GM23248 (cell line): Measurements from ENCODE around the gene RNF144B. TPM values are rescaled to one million over a fixed set of nuclear protein-coding genes. Genes with fewer than 3 reads are reported as not detected.

Source experiments
- DNase-seq: peaks from one replicate; pipeline ENCODE4 v3.0.0-alpha.2; 2015
- H2AFZ ChIP-seq: fragments of 200-600 bp; sonication (generic); 2 replicates; pipeline ENCODE4 v1.6.1; 2016; ENCODE audit warnings: antibody characterized with exemption
- H3F3A ChIP-seq: fragments of 200-600 bp; sonication (generic); 2 replicates; pipeline ENCODE4 v1.6.1; 2016; ENCODE audit warnings: mild to moderate bottlenecking, antibody characterized with exemption, mixed run types; ENCODE audit not compliant: insufficient read depth
- H3K27ac ChIP-seq: fragments of 200-600 bp; sonication (generic); 2 replicates; pipeline ENCODE4 v1.5.1; 2016; ENCODE audit warnings: mild to moderate bottlenecking
- H3K27me3 ChIP-seq: fragments of 200-600 bp; sonication (generic); replicated peaks from 2 replicates; pipeline ENCODE4 v1.6.1; 2016; ENCODE audit warnings: mild to moderate bottlenecking; ENCODE audit not compliant: insufficient read depth
- H3K36me3 ChIP-seq: fragments of 200-600 bp; sonication (generic); 2 replicates; pipeline ENCODE4 v1.6.1; 2016; ENCODE audit warnings: low read depth, mild to moderate bottlenecking
- H3K4me1 ChIP-seq: fragments of 200-600 bp; sonication (generic); 2 replicates; pipeline ENCODE4 v1.6.1; 2016; ENCODE audit warnings: mild to moderate bottlenecking; ENCODE audit not compliant: insufficient read depth
- H3K4me2 ChIP-seq: fragments of 200-600 bp; sonication (generic); one replicate; pipeline ENCODE4 v1.6.1; 2016; ENCODE audit warnings: mild to moderate bottlenecking; ENCODE audit not compliant: unreplicated experiment
- H3K4me3 ChIP-seq: fragments of 200-600 bp; sonication (generic); 2 replicates; pipeline ENCODE4 v1.5.1; 2016; ENCODE audit warnings: mild to moderate bottlenecking
- H3K79me2 ChIP-seq: fragments of 200-600 bp; sonication (generic); 2 replicates; pipeline ENCODE4 v1.6.1; 2016; ENCODE audit warnings: mild to moderate bottlenecking; ENCODE audit not compliant: insufficient read depth
- H3K9ac ChIP-seq: fragments of 200-600 bp; sonication (generic); 2 replicates; pipeline ENCODE4 v1.6.1; 2016; ENCODE audit warnings: mild to moderate bottlenecking
- H3K9me2 ChIP-seq: fragments of 200-600 bp; sonication (generic); 2 replicates; pipeline ENCODE4 v1.6.1; 2016; ENCODE audit warnings: mixed run types, mild to moderate bottlenecking, moderate library complexity; ENCODE audit not compliant: insufficient read depth
- H3K9me3 ChIP-seq: fragments of 200-600 bp; sonication (generic); one replicate; pipeline ENCODE4 v1.6.1; 2017; ENCODE audit warnings: low read depth
- H4K20me1 ChIP-seq: fragments of 200-600 bp; sonication (generic); 2 replicates; pipeline ENCODE4 v1.6.0; 2016; ENCODE audit not compliant: insufficient read depth
- EZH2 ChIP-seq: fragments of 200-600 bp; sonication (generic); IDR thresholded peaks from 2 replicates; pipeline ENCODE4 v1.6.1; 2018; ENCODE audit warnings: antibody characterized with exemption, mild to moderate bottlenecking; ENCODE audit not compliant: insufficient read depth, poor library complexity, severe bottlenecking
- EZH2phosphoT487 ChIP-seq: fragments of 200-600 bp; sonication (generic); IDR thresholded peaks from 2 replicates; pipeline ENCODE4 v1.6.1; 2018; ENCODE audit warnings: antibody characterized with exemption, moderate library complexity, mild to moderate bottlenecking, low read depth; ENCODE audit not compliant: insufficient read depth
- WGBS, 2 experiments: methylation state at CpG; one replicate each; pipeline ENCODE4 v1.1.6; 2015 to 2017; ENCODE audit warnings: low lambda C conversion rate in 2 of 2, low coverage in 1 of 2; ENCODE audit errors: missing lambda C conversion rate in 2 of 2; 5-methylcytosine and 5-hydroxymethylcytosine counted together
- in situ Hi-C: fragments of 300-500 bp; cut with MboI; formaldehyde crosslinking; loops from 2 replicates; pipeline ENCODE4 v1.15.0; 2020
- polyA plus RNA-seq: library from polyadenylated mRNA; unstranded; fragments of >200 nt; fragmentation: Nextera tagmentation; extraction: Ambion mirVana; gene quantifications from 2 replicates; pipeline ENCODE4 v1.2.1, GENCODE V29; 2016
- total RNA-seq: library from RNA; depleted of rRNA; stranded (reverse); fragments of >200 nt; shearing (Covaris generic); gene quantifications from 2 replicates; pipeline ENCODE4 v1.2.3, GENCODE V29; 2014

The RNF144B gene
- total and polyA plus RNA-seq, 2 experiments from 2014 or later, result 2.6 to 3.5 TPM

- Histone ChIP-seq H3K4me3 (no peak overlapping the region), H3F3A (peaks cover 12% of the 10 kb centered on the region; the same call in 1 of the 2 replicates), H3K9ac (no peak overlapping the region), H3K27ac (no peak overlapping the region), H3K4me2 (no peak overlapping the region), H3K9me2 (no peaks in the 10 kb centered on the region), H4K20me1 (no peaks in the 10 kb centered on the region), H3K4me1 (peaks cover 12% of the 10 kb centered on the region), H3K36me3 (no peaks in the 10 kb centered on the region), H3K79me2 (no peaks in the 10 kb centered on the region), H3K9me3 (no peaks in the 10 kb centered on the region), H2AFZ (peak overlapping the region; percentile 46; the same call in 1 of the 2 replicates), H3K27me3 (no peaks in the 10 kb centered on the region)
- in situ Hi-C loops, result no loop called here
- no peak for DNase-seq
- TF ChIP-seq EZH2, result no peak
- no peak for TF ChIP-seq EZH2phosphoT487
- 79 to 98% methylated on average over 1 of the region's 1 CpG for WGBS, 2 experiments
Observed at GRCh38 chr6:18478610-18479009, 91.5 kb downstream of the RNF144B start.

GRCh38 chr6:18481870-18482269, 94.7 kb downstream of the RNF144B start:
- H3K9ac ChIP-seq, result no peak overlapping the region
- H3K79me2 ChIP-seq, result no peaks in the 10 kb centered on the region
- in situ Hi-C loops, result no loop called here
- TF ChIP-seq EZH2phosphoT487, result no peak
- TF ChIP-seq EZH2, result no peak
- DNase-seq, result no peak
- H3K9me3 ChIP-seq, result no peaks in the 10 kb centered on the region
- WGBS, 2 experiments, result 89 to 92% methylated on average over 3 of the region's 3 CpGs
- no peak overlapping the region for H2AFZ ChIP-seq
- H3K4me3 ChIP-seq, result no peak overlapping the region
- H3K27me3 ChIP-seq, result no peaks in the 10 kb centered on the region
- no peak overlapping the region for H3K4me2 ChIP-seq
- H3K9me2 ChIP-seq, result no peaks in the 10 kb centered on the region
- H3K36me3 ChIP-seq, result no peaks in the 10 kb centered on the region
- H3K27ac ChIP-seq, result no peak overlapping the region
- H3F3A ChIP-seq, result peaks cover 12% of the 10 kb centered on the region; the same call in 1 of the 2 replicates
- no peaks in the 10 kb centered on the region for H4K20me1 ChIP-seq
- peaks cover 12% of the 10 kb centered on the region for H3K4me1 ChIP-seq

- no peaks in the 10 kb centered on the region for H3K9me3 ChIP-seq
- H3K36me3 ChIP-seq, result no peaks in the 10 kb centered on the region
- no peak for DNase-seq
- H3K4me3 ChIP-seq, result no peak overlapping the region
- H3K4me2 ChIP-seq, result no peak overlapping the region
- H3K27ac ChIP-seq, result no peak overlapping the region
- no peaks in the 10 kb centered on the region for H3K27me3 ChIP-seq
- H2AFZ ChIP-seq, result no peak overlapping the region
- H3K9me2 ChIP-seq, result no peaks in the 10 kb centered on the region
- no peak overlapping the region for H3K9ac ChIP-seq
- 37 to 41% methylated on average over 3 of the region's 3 CpGs for WGBS, 2 experiments
- H3K79me2 ChIP-seq, result no peaks in the 10 kb centered on the region
- peaks cover 8% of the 10 kb centered on the region for H3K4me1 ChIP-seq
- H3F3A ChIP-seq, result peaks cover 9% of the 10 kb centered on the region; the same call in 1 of the 2 replicates
- no peaks in the 10 kb centered on the region for H4K20me1 ChIP-seq
- TF ChIP-seq EZH2, result no peak
- TF ChIP-seq EZH2phosphoT487, result no peak
- in situ Hi-C loops, result no loop called here
Observed at GRCh38 chr6:18485660-18486435, 98.7 kb downstream of the RNF144B start.

DNA sequence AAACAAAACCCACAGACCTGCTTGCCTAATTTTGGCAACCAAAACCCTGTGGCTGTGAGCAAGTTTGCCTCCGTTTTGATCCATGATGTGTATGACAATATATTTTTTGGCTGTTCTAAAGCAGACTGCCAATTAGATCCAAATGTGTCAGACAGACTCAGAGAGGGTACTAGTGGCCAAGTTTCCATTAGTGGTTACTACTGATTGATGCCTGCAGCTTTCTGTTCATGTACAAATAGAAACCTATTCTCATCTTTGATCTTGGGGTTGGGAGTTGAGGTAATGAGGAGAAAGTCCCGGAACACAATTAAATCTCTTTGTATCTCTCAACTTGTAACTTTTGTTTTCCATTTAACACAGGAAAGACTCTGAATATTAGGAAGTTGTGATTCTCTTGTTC, 100.9 kb downstream of the RNF144B start:
- no peak overlapping the region for H3K9ac ChIP-seq
- DNase-seq, result peak; percentile 16
- peak overlapping the region; percentile 53; the same call in 1 of the 2 replicates for H2AFZ ChIP-seq
- in situ Hi-C loops, result no loop called here
- H3K4me3 ChIP-seq, result no peak overlapping the region
- peaks cover 8% of the 10 kb centered on the region for H3K4me1 ChIP-seq
- H3K27me3 ChIP-seq, result no peaks in the 10 kb centered on the region
- H3K27ac ChIP-seq, result no peak overlapping the region
- no peaks in the 10 kb centered on the region for H3K79me2 ChIP-seq
- no peaks in the 10 kb centered on the region for H3K36me3 ChIP-seq
- no peaks in the 10 kb centered on the region for H3K9me2 ChIP-seq
- no peak overlapping the region for H3K4me2 ChIP-seq
- no peaks in the 10 kb centered on the region for H4K20me1 ChIP-seq
- peaks cover 9% of the 10 kb centered on the region; the same call in 1 of the 2 replicates for H3F3A ChIP-seq
- TF ChIP-seq EZH2phosphoT487 (no peak), EZH2 (no peak)
- no peaks in the 10 kb centered on the region for H3K9me3 ChIP-seq
- WGBS, 2 experiments, result 14 to 21% methylated on average over 2 of the region's 2 CpGs
